ENCODE data around the gene COG5. TPM values are rescaled to one million over a fixed set of nuclear protein-coding genes. Genes with fewer than 3 reads are reported as not detected.
A peak's percentile ranks its signal among the peaks of the same experiment; 100 is the strongest.

COG5 gene
- total RNA-seq, 1 experiment from 2014 or later = 20.2 TPM

- H4K91ac ChIP-seq (ENCODE audit: insufficient read length, low read depth, low read length) = no peak overlapping the region
- no peaks in the 10 kb centered on the region for H3K79me1 ChIP-seq (ENCODE audit: insufficient read depth, low read depth, low read length, poor library complexity, severe bottlenecking)
- H3K4me1 Mint-ChIP-seq = peaks cover 0 to 8% of the 10 kb centered on the region in 2 experiments; a peak in 1 of 4 replicates
- no peak for TF ChIP-seq CTCF (conservative IDR thresholded peaks at IDR 0.05)
- H3K18ac ChIP-seq (ENCODE audit: insufficient read length, low read depth, low read length) = no peak overlapping the region
- H3K23ac ChIP-seq (ENCODE audit: insufficient read length, low read depth, low read length) = no peak overlapping the region
- H3K4ac ChIP-seq (ENCODE audit: low read depth, low read length) = no peak overlapping the region
- no peak overlapping the region for H2BK12ac ChIP-seq (ENCODE audit: insufficient read length, low read depth, low read length)
- H3K27ac Mint-ChIP-seq = peak overlapping the region; percentile 7 to 75 (median 38); a peak in 4 of 7 replicates
- no peak overlapping the region for H2BK120ac ChIP-seq (ENCODE audit: low read depth, low read length, poor library complexity, severe bottlenecking)
- peaks cover 16 to 20% of the 10 kb centered on the region in 2 experiments; a peak in 4 of 5 replicates for H3K9me3 Mint-ChIP-seq
- no peak for DNase-seq
- H3K56ac ChIP-seq (ENCODE audit: insufficient read length, low read depth, low read length) = no peak overlapping the region
- no peaks in the 10 kb centered on the region for H3K27me3 ChIP-seq (ENCODE audit: insufficient read depth, low read length)
- no peaks in the 10 kb centered on the region for H3K27me3 Mint-ChIP-seq (ENCODE audit: low read depth)
- H3K27ac ChIP-seq (ENCODE audit: insufficient read length, low read depth, low read length) = no peak overlapping the region
- no CpG with 5 or more reads among the region's 4 CpGs for WGBS (ENCODE audit: extremely low coverage, insufficient read length, low lambda C conversion rate)
- H3K9me3 ChIP-seq (ENCODE audit: control insufficient read depth, low read depth, low read length) = no peaks in the 10 kb centered on the region
- H3K4me1 ChIP-seq (ENCODE audit: insufficient read depth, low read length) = no peaks in the 10 kb centered on the region
- H3K23me2 ChIP-seq (ENCODE audit: insufficient read length, low read depth, low read length, poor library complexity, severe bottlenecking) = no peaks in the 10 kb centered on the region
- no peak overlapping the region for H3K4me2 ChIP-seq (ENCODE audit: insufficient read depth, insufficient read length, low read length)
- no peak overlapping the region for H3K9ac ChIP-seq (ENCODE audit: extremely low read depth, insufficient read length, low read length)
- no peak overlapping the region for H2BK20ac ChIP-seq (ENCODE audit: low read depth, low read length, poor library complexity, severe bottlenecking)
- peaks cover 28 to 37% (median 29%) of the 10 kb centered on the region in 3 experiments for H3K36me3 Mint-ChIP-seq (ENCODE audit: insufficient read depth in 1 of 3, low read depth in 3 of 3)
- no peak overlapping the region for H3K4me3 Mint-ChIP-seq
- no peak overlapping the region for H3K14ac ChIP-seq (ENCODE audit: insufficient read depth, low read length)
- H4K5ac ChIP-seq (ENCODE audit: insufficient read length, low read depth, low read length) = no peak overlapping the region
- no peak overlapping the region for H2BK15ac ChIP-seq (ENCODE audit: low read depth, low read length)
- H4K8ac ChIP-seq (replicated peaks; ENCODE audit: insufficient read length, low read depth, low read length) = no peak overlapping the region
- no peaks in the 10 kb centered on the region for H3K79me2 ChIP-seq (ENCODE audit: insufficient read depth, low read length)
- no peak overlapping the region for H3T11ph ChIP-seq (ENCODE audit: low read length)
- H4K20me1 ChIP-seq (ENCODE audit: control insufficient read depth, insufficient read depth, insufficient read length) = no peaks in the 10 kb centered on the region
- H2BK5ac ChIP-seq (ENCODE audit: insufficient read length, low read length) = no peak overlapping the region
- no peak overlapping the region for H2AFZ ChIP-seq (ENCODE audit: low read length)
- no peak overlapping the region for H2AK5ac ChIP-seq (ENCODE audit: insufficient read length, low read length)
Observed at GRCh38 chr7:107242267-107242666, 321.5 kb downstream of the COG5 start.

All from H9 (cell line).